GM13976 (cell line): ENCODE results near the gene ARHGAP15.

Source experiments
- DNase-seq: peaks from one replicate; pipeline ENCODE4 v3.0.0; 2012; ENCODE audit warnings: low spot score
- CTCF ChIP-seq: IDR thresholded peaks from 2 replicates; pipeline ENCODE4 v1.5.1; 2012; ENCODE audit warnings: borderline replicate concordance, mild to moderate bottlenecking; ENCODE audit not compliant: insufficient read depth; ENCODE audit errors: extremely low read depth, missing control alignments, control extremely low read depth
- in situ Hi-C: fragments of 300-500 bp; cut with MboI; formaldehyde crosslinking; loops from one replicate; pipeline ENCODE4 v1.12.0; 2022; ENCODE audit warnings: low sequenced_read_pairs, mixed read lengths, inconsistent platforms; ENCODE audit not compliant: unreplicated experiment

ARHGAP15 gene

GRCh38 chr2:143558665-143559064 lies 429.4 kb downstream of the ARHGAP15 start:
- DNase-seq, result no peak
- no peak for TF ChIP-seq CTCF
- in situ Hi-C loops, result no loop called here

GRCh38 chr2:143559147-143559546 lies 429.9 kb downstream of the ARHGAP15 start:
- TF ChIP-seq CTCF, result no peak
- in situ Hi-C loops, result no loop called here
- no peak for DNase-seq

- no peak for DNase-seq
- no peak for TF ChIP-seq CTCF
- in situ Hi-C loops, result no loop called here
Measured at GRCh38 chr2:143560724-143561123, 431.5 kb downstream of the ARHGAP15 start.

- peak; percentile 18 for DNase-seq
- no peak for TF ChIP-seq CTCF
- in situ Hi-C loops, result no loop called here
Measured at GRCh38 chr2:143564419-143564818, 435.2 kb downstream of the ARHGAP15 start.

GRCh38 chr2:143571747-143572146 lies 442.5 kb downstream of the ARHGAP15 start:
- TF ChIP-seq CTCF, result no peak
- in situ Hi-C loops, result no loop called here
- no peak for DNase-seq

GRCh38 chr2:143572421-143572820 lies 443.2 kb downstream of the ARHGAP15 start:
- in situ Hi-C loops, result no loop called here
- TF ChIP-seq CTCF, result no peak
- DNase-seq, result no peak

- no peak for TF ChIP-seq CTCF
- in situ Hi-C loops, result no loop called here
- no peak for DNase-seq
Measured at GRCh38 chr2:143574069-143574468, 444.9 kb downstream of the ARHGAP15 start.
